ENCODE measurements around the gene CEP112.

DNA sequence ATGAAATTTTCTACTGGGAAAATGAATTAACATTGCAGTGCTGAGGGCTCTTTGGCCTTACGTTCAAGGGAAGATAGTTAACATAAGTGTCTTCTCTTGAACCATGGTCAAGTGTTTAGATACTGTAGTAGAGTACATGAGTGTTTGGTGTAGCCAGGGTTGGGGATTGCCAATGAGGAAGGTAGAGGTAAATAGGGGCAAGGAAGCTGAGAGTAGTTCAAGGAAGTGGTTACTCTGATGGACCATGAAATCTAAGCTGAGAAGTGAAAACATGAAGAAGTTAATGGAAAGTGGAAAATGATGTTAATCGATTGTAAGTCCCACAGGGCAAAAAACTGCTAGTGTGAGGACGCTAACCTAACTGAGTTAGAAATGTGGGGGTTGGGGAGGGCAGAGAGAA lies 380.9 kb downstream of the CEP112 start:
- TF ChIP-seq EGR1 (IDR thresholded peaks at IDR 0.05; ENCODE audit: borderline replicate concordance, low read depth, low read length): no peak
- TF ChIP-seq CTCF (IDR thresholded peaks at IDR 0.05; ENCODE audit: control extremely low read depth in 1 of 3, insufficient read depth in 1 of 3, low read depth in 1 of 3, low read length in 3 of 3): no peak
- TF ChIP-seq RNF2 (IDR thresholded peaks at IDR 0.05; ENCODE audit: borderline replicate concordance, low read depth, low read length, missing control alignments, poor library complexity, severe bottlenecking): no peak
- no peak for TF ChIP-seq HDAC2 (IDR thresholded peaks at IDR 0.05; ENCODE audit: borderline replicate concordance in 1 of 2, low read depth in 2 of 2, low read length in 2 of 2)
- TF ChIP-seq POLR2A (IDR thresholded peaks at IDR 0.05; ENCODE audit: control extremely low read depth in 1 of 2, low read depth in 2 of 2, low read length in 2 of 2): no peak
- no peak for TF ChIP-seq SP4 (IDR thresholded peaks at IDR 0.05; ENCODE audit: low read length)
- TF ChIP-seq POLR2AphosphoS5 (IDR thresholded peaks at IDR 0.05; ENCODE audit: low read depth, low read length): no peak
- no peak for TF ChIP-seq BCL11A (IDR thresholded peaks at IDR 0.05; ENCODE audit: low read depth in 2 of 2, low read length in 2 of 2)
- TF ChIP-seq RFX5 (IDR thresholded peaks at IDR 0.05; ENCODE audit: borderline replicate concordance, low read depth, low read length): no peak
- TF ChIP-seq CHD2 (IDR thresholded peaks at IDR 0.05; ENCODE audit: low read length): no peak
- no peak for TF ChIP-seq SP2 (IDR thresholded peaks at IDR 0.05; ENCODE audit: low read length)
- TF ChIP-seq EZH2 (IDR thresholded peaks at IDR 0.05; ENCODE audit: low read depth, low read length, severe bottlenecking): no peak
- no peak for TF ChIP-seq CREB1 (IDR thresholded peaks at IDR 0.05)

All from H1 (cell line).